ENCODE results near the gene PTPA.

DNA sequence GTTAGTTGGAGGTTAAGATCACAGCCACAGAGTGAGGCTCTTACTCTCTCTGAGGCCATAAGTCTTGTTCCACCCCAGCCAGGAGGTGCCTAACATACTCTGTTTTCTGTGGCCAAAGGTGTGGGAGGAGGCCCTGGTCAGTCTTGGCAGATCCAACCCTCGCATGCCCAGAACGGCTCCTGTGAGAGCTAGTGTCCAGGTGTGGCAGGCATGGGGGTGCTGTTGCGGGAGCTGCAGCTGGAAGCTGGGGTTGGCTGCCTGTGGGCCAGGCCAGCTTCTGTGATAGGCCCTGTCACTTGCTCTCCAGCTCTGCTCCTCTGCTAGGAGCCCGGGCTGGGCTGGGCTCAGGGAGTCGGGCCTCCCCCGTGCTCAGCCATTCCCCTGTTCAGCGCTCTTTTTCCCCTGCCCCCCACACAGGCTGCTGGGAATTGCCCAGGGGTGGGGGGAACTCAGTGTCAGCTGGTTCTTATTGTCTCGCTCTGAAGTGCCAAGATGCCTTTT, 35.3 kb downstream of the PTPA start:
- TF ChIP-seq POLR2AphosphoS5 (IDR thresholded peaks at IDR 0.05; ENCODE audit: low read depth, low read length) (no peak), TAF1 (IDR thresholded peaks at IDR 0.05; ENCODE audit: low read depth, low read length) (no peak), POLR2A (IDR thresholded peaks at IDR 0.05; ENCODE audit: low read depth, low read length) (no peak), SPI1 (IDR thresholded peaks at IDR 0.05; ENCODE audit: low read depth, low read length) (no peak), POU2F2 (IDR thresholded peaks at IDR 0.05; ENCODE audit: low read depth, low read length) (no peak)
